Neuronal stem cell (in vitro differentiated cells): ENCODE measurements around the gene NXPH2.

Experiments used
- DNase-seq: peaks from one replicate; pipeline ENCODE4 v3.0.0-alpha.2; 2013; ENCODE audit warnings: low spot score
- H2AFZ ChIP-seq: one replicate; pipeline ENCODE4 v1.6.1; 2013; ENCODE audit warnings: mild to moderate bottlenecking, low read length, inconsistent platforms
- H2AK5ac ChIP-seq: 2 replicates; pipeline ENCODE4 v1.6.1; 2013; ENCODE audit warnings: low read depth, mild to moderate bottlenecking, inconsistent platforms, low read length, moderate library complexity, mixed read lengths
- H2BK120ac ChIP-seq: 2 replicates; pipeline ENCODE4 v1.6.1; 2013; ENCODE audit warnings: low read depth, mild to moderate bottlenecking, inconsistent platforms, low read length, moderate library complexity, mixed read lengths
- H2BK12ac ChIP-seq: one replicate; pipeline ENCODE4 v1.6.1; 2013; ENCODE audit warnings: low read length, inconsistent platforms
- H2BK15ac ChIP-seq: 2 replicates; pipeline ENCODE4 v1.6.1; 2013; ENCODE audit warnings: mild to moderate bottlenecking, low read length, inconsistent platforms, mixed read lengths
- H2BK5ac ChIP-seq: one replicate; pipeline ENCODE4 v1.6.1; 2013; ENCODE audit warnings: inconsistent platforms, mild to moderate bottlenecking, low read length, moderate library complexity
- H3K14ac ChIP-seq: one replicate; pipeline ENCODE4 v1.6.1; 2013; ENCODE audit warnings: low read length, inconsistent platforms
- H3K18ac ChIP-seq: 2 replicates; pipeline ENCODE4 v1.6.1; 2013; ENCODE audit warnings: low read length, inconsistent platforms
- H3K23ac ChIP-seq: 2 replicates; pipeline ENCODE4 v1.6.1; 2013; ENCODE audit warnings: low read depth, mild to moderate bottlenecking, mixed read lengths, low read length, inconsistent platforms; ENCODE audit not compliant: poor library complexity
- H3K27ac ChIP-seq: replicated peaks from 3 replicates; pipeline ENCODE4 v1.5.1; 2013; ENCODE audit warnings: low read length, inconsistent platforms
- H3K27me3 ChIP-seq, 3 experiments: 2 replicates each; pipeline ENCODE4 v1.6.1; 2013; ENCODE audit warnings: low read length in 3 of 3, mild to moderate bottlenecking in 2 of 3, inconsistent platforms in 1 of 3, low read depth in 1 of 3, mixed read lengths in 1 of 3, moderate library complexity in 1 of 3; ENCODE audit not compliant: control insufficient read depth in 3 of 3, insufficient read depth in 3 of 3
- H3K36me3 ChIP-seq, 2 donors: replicated peaks in 1 of 2; 2 replicates each; pipeline ENCODE4 v1.6.1; 2013; ENCODE audit warnings: low read length in 2 of 2; ENCODE audit not compliant: control insufficient read depth in 2 of 2, insufficient read depth in 2 of 2
- H3K4ac ChIP-seq: 2 replicates; pipeline ENCODE4 v1.6.1; 2013; ENCODE audit warnings: inconsistent platforms, mild to moderate bottlenecking, low read length, moderate library complexity
- H3K4me1 ChIP-seq, 2 donors: 1 replicate in 1 of 2; 2 replicates in 1 of 2; pipeline ENCODE4 v1.6.1; 2013; ENCODE audit warnings: low read length in 2 of 2, low read depth in 1 of 2; ENCODE audit not compliant: control insufficient read depth in 2 of 2, insufficient read depth in 1 of 2
- H3K4me2 ChIP-seq: one replicate; pipeline ENCODE4 v1.6.1; 2013; ENCODE audit warnings: mild to moderate bottlenecking, low read length, inconsistent platforms; ENCODE audit not compliant: insufficient read depth, poor library complexity, severe bottlenecking
- H3K4me3 ChIP-seq, 2 donors: 2 replicates each; pipeline ENCODE4 v1.5.1; 2013; ENCODE audit warnings: low read length in 2 of 2, mild to moderate bottlenecking in 2 of 2, inconsistent platforms in 1 of 2, moderate library complexity in 1 of 2
- H3K79me1 ChIP-seq: one replicate; pipeline ENCODE4 v1.6.1; 2013; ENCODE audit warnings: low read depth, mild to moderate bottlenecking, inconsistent platforms, low read length, moderate library complexity
- H3K9ac ChIP-seq: one replicate; pipeline ENCODE4 v1.6.1; 2013; ENCODE audit warnings: mild to moderate bottlenecking, low read depth, low read length, inconsistent platforms; ENCODE audit not compliant: poor library complexity
- H3K9me3 ChIP-seq, 2 donors: replicated peaks in 1 of 2; 2 replicates each; pipeline versions ENCODE3 to v1.6.1; 2013; ENCODE audit warnings: low read length in 2 of 2, mild to moderate bottlenecking in 2 of 2, inconsistent platforms in 1 of 2, low read depth in 1 of 2, mixed read lengths in 1 of 2, moderate library complexity in 1 of 2; ENCODE audit not compliant: control insufficient read depth in 2 of 2, insufficient read depth in 1 of 2
- H4K8ac ChIP-seq: one replicate; pipeline ENCODE4 v1.6.1; 2013; ENCODE audit warnings: low read depth, mild to moderate bottlenecking, inconsistent platforms, low read length, moderate library complexity
- H4K91ac ChIP-seq: one replicate; pipeline ENCODE4 v1.6.1; 2013; ENCODE audit warnings: low read length, low read depth, mild to moderate bottlenecking, inconsistent platforms; ENCODE audit not compliant: poor library complexity
- WGBS, 2 donors: extraction: QIAGEN DNeasy Blood & Tissue Kit; methylation state at CpG; one replicate each; pipeline ENCODE4 v1.1.7; 2013; ENCODE audit warnings: missing lambda C conversion rate in 2 of 2, mixed read lengths in 1 of 2; ENCODE audit not compliant: insufficient read length in 2 of 2, insufficient replicate concordance in 1 of 2; ENCODE audit errors: extremely low coverage in 2 of 2; 5-methylcytosine and 5-hydroxymethylcytosine counted together

The NXPH2 gene

GRCh38 chr2:138762533-138762932, 17.7 kb downstream of the NXPH2 start:
- H2BK12ac ChIP-seq, result no peak overlapping the region
- H2AK5ac ChIP-seq, result no peak overlapping the region
- H3K4me2 ChIP-seq, result no peak overlapping the region
- H3K79me1 ChIP-seq, result no peaks in the 10 kb centered on the region
- H3K27me3 ChIP-seq, result no peaks in the 10 kb centered on the region
- no peaks in the 10 kb centered on the region for H3K9me3 ChIP-seq
- no peak overlapping the region for H2BK120ac ChIP-seq
- no peak overlapping the region for H4K91ac ChIP-seq
- H3K9ac ChIP-seq, result no peak overlapping the region
- no peak overlapping the region for H3K4me3 ChIP-seq
- H2BK5ac ChIP-seq, result no peak overlapping the region
- H3K27ac ChIP-seq, result no peak overlapping the region
- peaks cover 0 to 6% of the 10 kb centered on the region in 2 donors for H3K4me1 ChIP-seq
- H3K18ac ChIP-seq, result no peak overlapping the region
- H3K36me3 ChIP-seq, result no peaks in the 10 kb centered on the region
- H3K14ac ChIP-seq, result no peak overlapping the region
- H4K8ac ChIP-seq, result no peak overlapping the region
- H3K23ac ChIP-seq, result no peak overlapping the region
- no peak overlapping the region for H2AFZ ChIP-seq
- H3K4ac ChIP-seq, result no peak overlapping the region
- no peak for DNase-seq
- no peak overlapping the region for H2BK15ac ChIP-seq

- no peaks in the 10 kb centered on the region for H3K9me3 ChIP-seq
- H2BK5ac ChIP-seq, result no peak overlapping the region
- no peak overlapping the region for H2BK12ac ChIP-seq
- H3K4me2 ChIP-seq, result no peak overlapping the region
- no peak overlapping the region for H3K18ac ChIP-seq
- peaks cover 0 to 6% of the 10 kb centered on the region in 2 donors for H3K4me1 ChIP-seq
- no peak overlapping the region for H3K4me3 ChIP-seq
- H2BK120ac ChIP-seq, result no peak overlapping the region
- H4K8ac ChIP-seq, result no peak overlapping the region
- no peak overlapping the region for H3K9ac ChIP-seq
- no peak overlapping the region for H3K4ac ChIP-seq
- H4K91ac ChIP-seq, result no peak overlapping the region
- H3K36me3 ChIP-seq, result no peaks in the 10 kb centered on the region
- H3K79me1 ChIP-seq, result no peaks in the 10 kb centered on the region
- H2BK15ac ChIP-seq, result no peak overlapping the region
- no peak overlapping the region for H2AFZ ChIP-seq
- H3K14ac ChIP-seq, result no peak overlapping the region
- H3K23ac ChIP-seq, result no peak overlapping the region
- no peak overlapping the region for H2AK5ac ChIP-seq
- H3K27ac ChIP-seq, result no peak overlapping the region
- WGBS, 2 donors, result no CpG with 5 or more reads among the region's 3 CpGs
- no peak for DNase-seq
- no peaks in the 10 kb centered on the region for H3K27me3 ChIP-seq
Observed at GRCh38 chr2:138760676-138761075, 19.5 kb downstream of the NXPH2 start.

- Histone ChIP-seq H3K79me1 (peaks cover 1% of the 10 kb centered on the region), H3K36me3 (no peaks in the 10 kb centered on the region), H2AK5ac (no peak overlapping the region), H2AFZ (no peak overlapping the region), H3K4me3 (no peak overlapping the region), H3K18ac (peak overlapping the region; percentile 39), H3K4ac (no peak overlapping the region), H3K14ac (no peak overlapping the region), H3K4me1 (no peaks in the 10 kb centered on the region), H3K23ac (no peak overlapping the region), H2BK120ac (no peak overlapping the region), H4K8ac (no peak overlapping the region), H2BK12ac (no peak overlapping the region), H3K27ac (no peak overlapping the region), H4K91ac (peak overlapping the region; percentile 19), H2BK15ac (no peak overlapping the region), H3K9ac (no peak overlapping the region), H3K4me2 (no peak overlapping the region), H3K9me3 (peaks cover 0 to 2% of the 10 kb centered on the region in 2 donors), H3K27me3 (no peaks in the 10 kb centered on the region), H2BK5ac (no peak overlapping the region)
- no CpG with 5 or more reads among the region's 2 CpGs for WGBS, 2 donors
- DNase-seq, result no peak
Observed at GRCh38 chr2:138757384-138757783, 22.8 kb downstream of the NXPH2 start.

- no peak for DNase-seq
- no peaks in the 10 kb centered on the region for H3K36me3 ChIP-seq
- no peak overlapping the region for H3K9ac ChIP-seq
- no peak overlapping the region for H3K14ac ChIP-seq
- H3K27me3 ChIP-seq, result no peaks in the 10 kb centered on the region
- no peak overlapping the region for H2BK5ac ChIP-seq
- no peaks in the 10 kb centered on the region for H3K4me1 ChIP-seq
- H3K23ac ChIP-seq, result no peak overlapping the region
- peaks cover 1% of the 10 kb centered on the region for H3K79me1 ChIP-seq
- no peak overlapping the region for H3K4ac ChIP-seq
- no peak overlapping the region for H2AFZ ChIP-seq
- H2BK120ac ChIP-seq, result no peak overlapping the region
- H3K18ac ChIP-seq, result no peak overlapping the region
- WGBS, 2 donors, result no CpG with 5 or more reads among the region's 7 CpGs
- H3K4me2 ChIP-seq, result no peak overlapping the region
- H3K9me3 ChIP-seq, result peaks cover 0 to 2% of the 10 kb centered on the region in 2 donors
- H2BK12ac ChIP-seq, result no peak overlapping the region
- H2AK5ac ChIP-seq, result no peak overlapping the region
- no peak overlapping the region for H2BK15ac ChIP-seq
- no peak overlapping the region for H3K4me3 ChIP-seq
- no peak overlapping the region for H3K27ac ChIP-seq
- no peak overlapping the region for H4K8ac ChIP-seq
- no peak overlapping the region for H4K91ac ChIP-seq
Observed at GRCh38 chr2:138752197-138752956, 27.8 kb downstream of the NXPH2 start.
